Spleen (tissue), 11 donors: Measurements from ENCODE around the gene CCDC38. TPM values are rescaled to one million over a fixed set of nuclear protein-coding genes. Genes with fewer than 3 reads are reported as not detected.

Experiments
- DNase-seq: peaks from one replicate; pipeline ENCODE4 v3.0.0-alpha.2; 2020
- H3K27ac ChIP-seq, 8 donors: fragments of 200-600 bp; sonication (generic) in 7 of 8; 1 replicate in 4 of 8; 2 replicates in 4 of 8; pipeline versions ENCODE4 v1.5.0 to v1.8.0; 2016 to 2021; ENCODE audit warnings: inconsistent platforms in 4 of 8, mild to moderate bottlenecking in 4 of 8, moderate library complexity in 1 of 8
- H3K27me3 ChIP-seq, 7 donors: fragments of 200-600 bp; sonication (generic) in 6 of 7; replicated peaks in 1 of 7; 1 replicate in 4 of 7; 2 replicates in 3 of 7; pipeline versions ENCODE4 v1.5.0 to v1.8.0; 2016 to 2021; ENCODE audit warnings: inconsistent platforms in 3 of 7, mild to moderate bottlenecking in 1 of 7
- H3K36me3 ChIP-seq, 6 donors: fragments of 200-600 bp; sonication (generic) in 5 of 6; 1 replicate in 4 of 6; 2 replicates in 2 of 6; pipeline versions ENCODE4 v1.5.0 to v1.8.0; 2016 to 2021; ENCODE audit warnings: inconsistent platforms in 2 of 6
- H3K4me1 ChIP-seq, 6 donors: fragments of 200-600 bp; sonication (generic) in 5 of 6; 1 replicate in 3 of 6; 2 replicates in 3 of 6; pipeline versions ENCODE4 v1.5.0 to v1.8.0; 2016 to 2021; ENCODE audit warnings: inconsistent platforms in 3 of 6
- H3K4me3 ChIP-seq, 8 donors: fragments of 200-600 bp; sonication (generic) in 7 of 8; 1 replicate in 4 of 8; 2 replicates in 4 of 8; pipeline versions ENCODE4 v1.5.0 to v1.8.0; 2016 to 2021; ENCODE audit warnings: inconsistent platforms in 4 of 8, mild to moderate bottlenecking in 4 of 8, moderate library complexity in 2 of 8
- H3K9me3 ChIP-seq, 8 donors: fragments of 200-600 bp; sonication (generic) in 7 of 8; 1 replicate in 4 of 8; 2 replicates in 4 of 8; pipeline versions ENCODE4 v1.5.0 to v1.8.0; 2016 to 2021; ENCODE audit warnings: inconsistent platforms in 4 of 8
- POLR2A ChIP-seq, 3 donors: fragments of 450-650 bp; IDR thresholded peaks; one replicate each; pipeline ENCODE4 v1.5.1; 2017; ENCODE audit warnings: antibody characterized with exemption in 3 of 3, mild to moderate bottlenecking in 1 of 3
- POLR2AphosphoS5 ChIP-seq, 3 donors: sonication (generic); formaldehyde crosslinking; IDR thresholded peaks; one replicate each; pipeline ENCODE4 v1.5.1; 2017; ENCODE audit warnings: antibody characterized with exemption in 3 of 3
- WGBS, 5 donors: extraction: QIAGEN DNeasy Blood & Tissue Kit in 3 of 5; methylation state at CpG; one replicate each; pipeline versions ENCODE4 v1.1.5 to v1.1.7; 2013 to 2018; 5-methylcytosine and 5-hydroxymethylcytosine counted together
- intact Hi-C: fragments of 100-400 bp; cut with DNase I; formaldehyde crosslinking; loops from one replicate; pipeline ENCODE4 v1.15.0; 2023; ENCODE audit warnings: low total_unique reads
- polyA plus RNA-seq, 3 donors: library from polyadenylated mRNA; stranded (reverse); fragments of 200-250 nt; gene quantifications; one replicate each; pipeline ENCODE4 v1.2.1, GENCODE V29; 2013
- total RNA-seq, 7 donors: library from RNA; depleted of rRNA in 3 of 7; stranded (reverse); fragments of >200 nt in 3 of 7; fragmentation: NEBNext Ultra II Directional in 4 of 7; extraction: Animal tissue kit (Norgen Biotek cat#: 25700) in 4 of 7; gene quantifications; one replicate each; pipeline versions ENCODE4 v1.1.0 to v1.2.1, GENCODE V29; 2016 to 2021
- TF ChIP-seq, protein P1 (sequence below), 11 experiments: fragments of 200-600 bp in 7 of 11; fragments of 450-650 bp in 4 of 11; sonication (generic) in 4 of 11; IDR thresholded peaks in 8 of 11; conservative IDR thresholded peaks in 3 of 11; 1 replicate in 7 of 11; 2 replicates in 4 of 11; pipeline versions ENCODE4 v1.4.0 to v1.8.0; 2016 to 2021; ENCODE audit warnings: antibody characterized with exemption in 11 of 11, inconsistent platforms in 4 of 11, mild to moderate bottlenecking in 1 of 11
- donor health status: healthy with polysubstance abuse.
- donor health status: DM: no; HTN: no; CAD: no; lungs with moderate emphysema.
- donor health status: DM: no; HTN: no; CAD: no.
- donor health status: Bipolar disorder and iron deficiency.
- donor health status: healthy.
- donor health status: DM: no; HTN: no; CAD: no.
- donor health status: DM: yes; HTN: yes; CAD: no.

CCDC38 gene
- total and polyA plus RNA-seq, 10 donors = 0.34 to 2.1 (median 0.86) TPM; not detected in 1

DNA sequence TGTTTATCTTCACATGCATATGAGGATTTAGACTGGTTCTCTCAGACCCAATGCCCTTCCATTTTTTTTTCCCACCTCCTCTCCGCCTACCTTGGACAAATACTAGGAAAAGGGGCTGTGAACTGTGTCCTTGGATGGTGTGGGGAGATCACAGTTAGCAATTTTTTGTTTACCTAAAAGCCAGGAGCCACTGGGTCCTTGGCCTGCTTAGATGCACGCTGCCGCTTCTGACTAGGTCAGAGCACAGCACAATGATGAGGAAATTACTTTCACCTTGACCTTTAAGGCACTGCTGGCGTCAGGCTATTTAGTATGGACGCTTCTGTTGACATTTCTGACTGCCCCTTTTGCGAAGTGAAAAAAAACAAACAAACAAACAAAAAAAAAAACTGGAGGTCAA lies 1.9 kb downstream of the CCDC38 start:
- WGBS, 5 donors = 62 to 92% (median 79%) methylated on average over 6 of the region's 6 CpGs
- H3K9me3 ChIP-seq = no peaks in the 10 kb centered on the region
- no peak for TF ChIP-seq POLR2A (IDR thresholded peaks at IDR 0.05)
- peak in 1 of 3 donors; percentile 77 for TF ChIP-seq POLR2AphosphoS5 (IDR thresholded peaks at IDR 0.05)

DNA sequence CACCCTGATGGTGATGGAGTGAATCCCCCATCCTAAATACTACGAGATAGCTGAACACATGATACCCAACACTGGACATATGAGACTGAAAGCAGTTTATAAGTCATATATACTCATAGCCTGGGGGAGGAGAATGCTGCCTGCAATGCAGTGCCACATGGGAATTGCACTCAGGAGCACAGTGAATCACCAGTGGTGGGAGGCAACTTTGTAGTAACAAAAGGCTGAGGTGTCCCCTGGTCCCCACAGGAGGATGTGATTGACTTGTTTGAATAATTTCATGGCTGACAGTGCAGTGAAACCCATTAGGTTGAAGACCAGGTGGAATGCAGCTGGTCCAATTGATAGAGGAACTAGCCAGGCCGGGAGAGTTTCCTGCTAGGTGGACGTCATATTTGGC lies 20.2 kb downstream of the CCDC38 start:
- no peak for DNase-seq
- intact Hi-C loops = loop anchor here (5.0 kb wide), 1 partner anchor 80 kb away; no protein-coding TSS in a partner anchor
- no peak overlapping the region for H3K4me3 ChIP-seq
- TF ChIP-seq, protein P1, sequence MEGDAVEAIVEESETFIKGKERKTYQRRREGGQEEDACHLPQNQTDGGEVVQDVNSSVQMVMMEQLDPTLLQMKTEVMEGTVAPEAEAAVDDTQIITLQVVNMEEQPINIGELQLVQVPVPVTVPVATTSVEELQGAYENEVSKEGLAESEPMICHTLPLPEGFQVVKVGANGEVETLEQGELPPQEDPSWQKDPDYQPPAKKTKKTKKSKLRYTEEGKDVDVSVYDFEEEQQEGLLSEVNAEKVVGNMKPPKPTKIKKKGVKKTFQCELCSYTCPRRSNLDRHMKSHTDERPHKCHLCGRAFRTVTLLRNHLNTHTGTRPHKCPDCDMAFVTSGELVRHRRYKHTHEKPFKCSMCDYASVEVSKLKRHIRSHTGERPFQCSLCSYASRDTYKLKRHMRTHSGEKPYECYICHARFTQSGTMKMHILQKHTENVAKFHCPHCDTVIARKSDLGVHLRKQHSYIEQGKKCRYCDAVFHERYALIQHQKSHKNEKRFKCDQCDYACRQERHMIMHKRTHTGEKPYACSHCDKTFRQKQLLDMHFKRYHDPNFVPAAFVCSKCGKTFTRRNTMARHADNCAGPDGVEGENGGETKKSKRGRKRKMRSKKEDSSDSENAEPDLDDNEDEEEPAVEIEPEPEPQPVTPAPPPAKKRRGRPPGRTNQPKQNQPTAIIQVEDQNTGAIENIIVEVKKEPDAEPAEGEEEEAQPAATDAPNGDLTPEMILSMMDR (IDR thresholded peaks at IDR 0.05 in 8 of 11, conservative IDR thresholded peaks at IDR 0.05 in 3 of 11) = no peak
- TF ChIP-seq POLR2AphosphoS5 (IDR thresholded peaks at IDR 0.05) (no peak), POLR2A (IDR thresholded peaks at IDR 0.05) (no peak)
- WGBS, 5 donors = 37 to 53% (median 46%) methylated on average over 2 to 3 of the region's 3 CpGs
- no peaks in the 10 kb centered on the region for H3K27me3 ChIP-seq
- H3K36me3 ChIP-seq = no peaks in the 10 kb centered on the region
- peaks cover 0 to 8% (median 4%) of the 10 kb centered on the region in 6 donors for H3K4me1 ChIP-seq
- peaks cover 0 to 3% (median 0%) of the 10 kb centered on the region in 8 donors for H3K9me3 ChIP-seq
- no peak overlapping the region for H3K27ac ChIP-seq

More for the DNA sequence above, 1.9 kb downstream of the CCDC38 start:
- DNase-seq = peak; percentile 72
- intact Hi-C loops = no loop called here
- H3K4me3 ChIP-seq = no peak overlapping the region
- no peaks in the 10 kb centered on the region for H3K27me3 ChIP-seq
- H3K27ac ChIP-seq = peak overlapping the region in 7 of 8 donors; percentile 49 to 95 (median 88)
- H3K36me3 ChIP-seq = no peaks in the 10 kb centered on the region
- peaks cover 0 to 37% (median 20%) of the 10 kb centered on the region in 6 donors for H3K4me1 ChIP-seq

DNA sequence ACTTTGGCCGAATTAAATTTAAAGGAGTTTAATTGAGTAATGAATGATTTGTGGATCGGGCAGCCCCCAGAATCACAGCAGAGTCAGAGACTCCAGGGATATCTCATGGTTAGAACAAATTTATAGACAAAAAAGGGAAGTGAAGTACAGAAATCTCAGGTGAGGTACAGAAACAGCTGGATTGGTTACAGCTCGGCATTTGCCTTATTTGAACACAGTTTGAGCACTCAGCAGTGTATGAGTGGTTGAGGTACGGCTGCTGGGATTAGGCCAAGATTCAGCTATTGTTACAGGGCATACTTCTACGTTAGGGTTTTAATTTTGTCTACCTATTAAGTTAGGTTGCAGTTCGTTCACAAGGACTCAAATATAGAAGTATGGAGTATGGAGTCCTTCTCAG lies 23.3 kb downstream of the CCDC38 start:
- Histone ChIP-seq H3K9me3 (peaks cover 0 to 3% (median 0%) of the 10 kb centered on the region in 8 donors), H3K27ac (no peak overlapping the region), H3K36me3 (no peaks in the 10 kb centered on the region), H3K4me3 (no peak overlapping the region), H3K27me3 (no peaks in the 10 kb centered on the region), H3K4me1 (peaks cover 0 to 8% (median 4%) of the 10 kb centered on the region in 6 donors)
- TF ChIP-seq POLR2A (IDR thresholded peaks at IDR 0.05) = no peak
- TF ChIP-seq, protein P1 (IDR thresholded peaks at IDR 0.05 in 8 of 11, conservative IDR thresholded peaks at IDR 0.05 in 3 of 11) = no peak
- 79 to 89% (median 84%) methylated on average over 6 of the region's 6 CpGs for whole genome bisulfite sequencing, 5 donors
- intact Hi-C loops = no loop called here
- no peak for DNase-seq

DNA sequence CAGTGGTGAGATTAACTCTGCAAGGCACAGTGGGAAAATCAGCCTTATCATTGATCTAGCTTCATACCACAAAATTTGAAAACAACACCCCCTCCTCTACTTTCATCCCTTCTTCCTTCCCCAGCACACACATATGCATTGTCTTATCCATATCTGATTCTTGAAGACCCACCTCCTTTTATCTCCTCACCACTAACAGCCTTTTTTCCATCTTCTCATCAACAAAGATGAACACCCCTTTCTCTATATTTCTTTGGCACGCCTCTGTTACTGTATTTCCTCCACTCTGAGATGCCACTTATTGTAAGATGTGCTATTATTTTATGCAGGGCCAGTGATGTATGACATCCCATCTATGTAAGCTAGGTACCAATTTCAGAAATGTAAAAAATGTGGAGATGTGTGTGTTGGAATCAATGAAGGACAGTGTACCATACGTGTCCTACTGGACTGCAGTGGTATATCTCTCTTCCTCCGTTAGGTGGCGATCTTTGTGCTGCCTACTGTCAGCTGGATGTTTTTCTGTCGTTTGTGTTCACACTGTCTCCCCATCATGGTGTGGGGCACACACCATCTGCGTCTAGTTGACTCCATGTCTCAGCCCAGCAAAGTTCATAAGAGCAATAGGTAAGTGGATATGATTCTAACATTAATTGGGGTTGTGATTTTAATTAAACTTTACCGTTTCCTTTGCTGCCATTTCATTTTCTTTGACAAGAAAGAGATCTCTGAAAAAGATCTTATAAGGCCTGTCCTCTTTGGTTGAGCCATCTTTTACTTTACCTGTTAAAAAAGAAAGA lies 24.0 kb downstream of the CCDC38 start:
- no peaks in the 10 kb centered on the region for H3K27me3 ChIP-seq
- H3K9me3 ChIP-seq = peaks cover 0 to 3% (median 0%) of the 10 kb centered on the region in 8 donors
- TF ChIP-seq, protein P1 (IDR thresholded peaks at IDR 0.05 in 8 of 11, conservative IDR thresholded peaks at IDR 0.05 in 3 of 11) = peak; percentile 68 to 89 (median 84)
- no peak for TF ChIP-seq POLR2AphosphoS5 (IDR thresholded peaks at IDR 0.05)
- no peak for TF ChIP-seq POLR2A (IDR thresholded peaks at IDR 0.05)
- WGBS, 5 donors = 20 to 26% (median 23%) methylated on average over 7 of the region's 7 CpGs
- H3K36me3 ChIP-seq = no peaks in the 10 kb centered on the region
- no peak overlapping the region for H3K27ac ChIP-seq
- H3K4me1 ChIP-seq = peaks cover 0 to 8% (median 4%) of the 10 kb centered on the region in 6 donors
- no peak for DNase-seq
- intact Hi-C loops = no loop called here
- no peak overlapping the region for H3K4me3 ChIP-seq
